Right lobe of liver (tissue), 6 donors: Measurements from ENCODE around the gene HNRNPU. TPM values are rescaled to one million over a fixed set of nuclear protein-coding genes. Genes with fewer than 3 reads are reported as not detected.
A peak's percentile ranks its signal among the peaks of the same experiment; 100 is the strongest.

Source experiments
- ATAC-seq, 4 donors: fragments of 200-7000 bp; cut with Tn5 transposase; one replicate each; pipeline ENCODE4 v1.9.1; 2020; ENCODE audit warnings: mild to moderate bottlenecking in 4 of 4, moderate library complexity in 4 of 4
- DNase-seq, 3 donors: peaks; one replicate each; pipeline ENCODE4 v3.0.0-alpha.2; 2020
- H3K27ac ChIP-seq, 3 donors: fragments of 200-600 bp; one replicate each; pipeline ENCODE4 v1.8.0; 2022
- H3K27me3 ChIP-seq, 2 donors: fragments of 200-600 bp; one replicate each; pipeline ENCODE4 v1.8.0; 2022
- H3K36me3 ChIP-seq, 4 donors: fragments of 200-600 bp; sonication (generic) in 1 of 4; one replicate each; pipeline versions ENCODE4 v1.5.1 to v1.8.0; 2017 to 2022; ENCODE audit warnings: control low read depth in 1 of 4
- H3K4me1 ChIP-seq, 4 donors: fragments of 200-600 bp; sonication (generic) in 1 of 4; one replicate each; pipeline versions ENCODE4 v1.5.1 to v1.8.0; 2017 to 2022; ENCODE audit warnings: control low read depth in 1 of 4
- H3K4me3 ChIP-seq, 3 donors: fragments of 200-600 bp; one replicate each; pipeline ENCODE4 v1.8.0; 2022
- H3K9me3 ChIP-seq, 4 donors: fragments of 200-600 bp; sonication (generic) in 1 of 4; one replicate each; pipeline versions ENCODE4 v1.5.1 to v1.8.0; 2017 to 2022; ENCODE audit warnings: control low read depth in 1 of 4
- POLR2A ChIP-seq: fragments of 450-650 bp; IDR thresholded peaks from one replicate; pipeline ENCODE4 v1.6.1; 2017; ENCODE audit warnings: antibody characterized with exemption, mild to moderate bottlenecking
- WGBS: methylation state at CpG from one replicate; pipeline ENCODE4 v1.1.6; 2018; ENCODE audit warnings: low coverage, low lambda C conversion rate; ENCODE audit not compliant: insufficient coverage; ENCODE audit errors: missing lambda C conversion rate; 5-methylcytosine and 5-hydroxymethylcytosine counted together
- intact Hi-C, 2 donors: fragments of 100-400 bp; cut with DNase I; formaldehyde crosslinking; loops; one replicate each; pipeline versions ENCODE4 v1.11.2 to v1.14.1; 2022
- total RNA-seq, 6 experiments: library from RNA; depleted of rRNA in 2 of 6; stranded (reverse); fragments of >200 nt in 2 of 6; fragmentation: NEBNext Ultra II Directional in 3 of 6; extraction: Animal tissue kit (Norgen Biotek cat#: 25700) in 3 of 6; gene quantifications; one replicate each; pipeline versions ENCODE4 v1.1.0 to v1.2.4, GENCODE V29; 2016 to 2023
- TF ChIP-seq, protein P1 (sequence below), 4 donors: fragments of 200-600 bp in 3 of 4; fragments of 450-650 bp in 1 of 4; IDR thresholded peaks; one replicate each; pipeline versions ENCODE4 v1.5.1 to v1.8.0; 2016 to 2022; ENCODE audit warnings: antibody characterized with exemption in 4 of 4, mild to moderate bottlenecking in 2 of 4
- donor health status: DM: no; HTN: yes; CAD: no.
- donor health status: DM: no; HTN: no; CAD: no.
- donor health status: DM: no; HTN: no; CAD: no.
- donor health status: DM: no; HTN: yes; CAD: no.
- donor health status: DM: no; HTN: yes; CAD: no.

The HNRNPU gene
- total RNA-seq, 6 experiments from 2014 or later = 73.3 to 183 (median 121) TPM

DNA sequence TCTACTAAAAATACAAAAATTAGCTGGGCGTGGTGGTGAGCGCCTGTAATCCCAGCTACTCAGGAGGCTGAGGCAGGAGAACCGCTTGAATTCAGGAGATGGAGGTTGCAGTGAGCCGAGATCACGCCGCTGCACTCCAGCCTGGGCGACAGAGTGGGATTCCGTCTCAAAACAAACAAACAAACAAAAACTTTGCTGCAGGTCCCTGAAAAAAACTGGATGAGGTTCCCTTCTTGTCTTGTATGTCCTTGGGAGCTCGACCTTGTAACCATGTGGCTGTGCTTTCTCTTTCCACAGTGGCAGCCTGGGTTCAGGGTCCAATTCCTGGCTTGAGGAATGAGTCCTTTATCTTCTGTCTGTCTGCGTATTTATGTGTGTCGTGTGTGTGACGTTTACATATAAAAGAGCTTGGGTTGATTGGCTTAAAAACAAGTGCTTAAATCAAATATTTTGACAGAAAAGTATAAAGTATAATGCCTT is 46.9 kb downstream of the HNRNPU start:
- no peaks in the 10 kb centered on the region for H3K36me3 ChIP-seq
- WGBS = 31% methylated on average over 5 of the region's 12 CpGs
- no peak overlapping the region for H3K27ac ChIP-seq
- no peaks in the 10 kb centered on the region for H3K27me3 ChIP-seq
- no peaks in the 10 kb centered on the region for H3K9me3 ChIP-seq
- H3K4me3 ChIP-seq = no peak overlapping the region
- intact Hi-C loops = no loop called here
- TF ChIP-seq POLR2A = no peak
- TF ChIP-seq, protein P1, sequence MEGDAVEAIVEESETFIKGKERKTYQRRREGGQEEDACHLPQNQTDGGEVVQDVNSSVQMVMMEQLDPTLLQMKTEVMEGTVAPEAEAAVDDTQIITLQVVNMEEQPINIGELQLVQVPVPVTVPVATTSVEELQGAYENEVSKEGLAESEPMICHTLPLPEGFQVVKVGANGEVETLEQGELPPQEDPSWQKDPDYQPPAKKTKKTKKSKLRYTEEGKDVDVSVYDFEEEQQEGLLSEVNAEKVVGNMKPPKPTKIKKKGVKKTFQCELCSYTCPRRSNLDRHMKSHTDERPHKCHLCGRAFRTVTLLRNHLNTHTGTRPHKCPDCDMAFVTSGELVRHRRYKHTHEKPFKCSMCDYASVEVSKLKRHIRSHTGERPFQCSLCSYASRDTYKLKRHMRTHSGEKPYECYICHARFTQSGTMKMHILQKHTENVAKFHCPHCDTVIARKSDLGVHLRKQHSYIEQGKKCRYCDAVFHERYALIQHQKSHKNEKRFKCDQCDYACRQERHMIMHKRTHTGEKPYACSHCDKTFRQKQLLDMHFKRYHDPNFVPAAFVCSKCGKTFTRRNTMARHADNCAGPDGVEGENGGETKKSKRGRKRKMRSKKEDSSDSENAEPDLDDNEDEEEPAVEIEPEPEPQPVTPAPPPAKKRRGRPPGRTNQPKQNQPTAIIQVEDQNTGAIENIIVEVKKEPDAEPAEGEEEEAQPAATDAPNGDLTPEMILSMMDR (IDR thresholded peaks at IDR 0.05) = no peak
- ATAC-seq (peak in 2 of 4 donors; percentile 44 to 50), DNase-seq (no peak)
- no peaks in the 10 kb centered on the region for H3K4me1 ChIP-seq

DNA sequence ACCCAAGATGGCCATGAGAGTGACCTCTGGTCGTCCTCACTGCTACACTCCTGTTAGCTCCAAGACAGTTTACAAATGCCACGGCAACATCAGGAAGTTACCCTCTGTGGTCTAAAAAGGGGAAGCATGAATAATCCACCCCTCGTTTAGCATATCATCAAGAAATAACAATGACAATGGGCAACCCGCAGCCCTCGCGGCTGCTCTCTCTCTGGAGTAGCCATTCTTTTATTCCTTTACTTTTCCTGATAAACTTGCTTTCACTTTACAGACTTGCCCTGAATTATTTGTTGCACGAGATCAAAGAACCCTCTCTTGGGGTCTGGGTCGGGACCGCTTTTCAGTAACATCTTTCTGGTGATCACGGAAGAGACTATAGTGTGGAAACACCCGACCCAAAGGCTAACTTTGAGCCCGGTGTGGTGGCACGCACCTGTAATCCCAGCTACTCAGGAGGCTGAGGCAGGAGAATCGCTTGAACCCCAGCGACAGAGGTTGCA is 48.7 kb downstream of the HNRNPU start:
- Histone ChIP-seq H3K4me1 (no peaks in the 10 kb centered on the region), H3K27ac (no peak overlapping the region), H3K36me3 (no peaks in the 10 kb centered on the region), H3K27me3 (no peaks in the 10 kb centered on the region), H3K9me3 (no peaks in the 10 kb centered on the region), H3K4me3 (no peak overlapping the region)
- ATAC-seq (peak in 1 of 4 donors; percentile 15), DNase-seq (no peak)
- TF ChIP-seq, protein P1 (IDR thresholded peaks at IDR 0.05) = no peak
- TF ChIP-seq POLR2A = no peak
- intact Hi-C loops = no loop called here
- WGBS = 51% methylated on average over 15 of the region's 15 CpGs

DNA sequence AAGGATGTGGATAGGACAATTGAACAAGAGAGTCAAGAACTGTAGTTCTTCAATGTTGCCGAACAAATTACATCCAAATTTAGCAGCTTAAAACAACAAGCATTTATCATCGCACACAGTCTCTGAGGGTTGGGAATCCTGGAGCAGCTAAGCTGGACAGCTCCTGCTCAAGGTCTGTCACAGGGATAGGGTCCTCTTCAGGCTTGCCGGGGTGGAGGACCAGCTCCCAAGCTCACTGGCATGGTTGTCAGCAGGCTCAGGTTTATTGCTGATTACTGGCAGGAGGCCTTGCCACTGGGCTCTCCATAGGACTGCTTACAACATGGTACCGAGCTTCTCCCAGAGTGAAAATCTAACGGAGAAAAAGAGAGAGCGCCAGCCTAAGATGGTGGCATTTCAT is 51.0 kb downstream of the HNRNPU start:
- TF ChIP-seq POLR2A = no peak
- TF ChIP-seq, protein P1 (IDR thresholded peaks at IDR 0.05) = no peak
- ATAC-seq (no peak), DNase-seq (no peak)
- H3K27me3 ChIP-seq = no peaks in the 10 kb centered on the region
- intact Hi-C loops = no loop called here
- 72% methylated on average over 4 of the region's 6 CpGs for WGBS
- H3K9me3 ChIP-seq = no peaks in the 10 kb centered on the region
- H3K4me1 ChIP-seq = no peaks in the 10 kb centered on the region
- H3K27ac ChIP-seq = no peak overlapping the region
- no peak overlapping the region for H3K4me3 ChIP-seq
- H3K36me3 ChIP-seq = no peaks in the 10 kb centered on the region

DNA sequence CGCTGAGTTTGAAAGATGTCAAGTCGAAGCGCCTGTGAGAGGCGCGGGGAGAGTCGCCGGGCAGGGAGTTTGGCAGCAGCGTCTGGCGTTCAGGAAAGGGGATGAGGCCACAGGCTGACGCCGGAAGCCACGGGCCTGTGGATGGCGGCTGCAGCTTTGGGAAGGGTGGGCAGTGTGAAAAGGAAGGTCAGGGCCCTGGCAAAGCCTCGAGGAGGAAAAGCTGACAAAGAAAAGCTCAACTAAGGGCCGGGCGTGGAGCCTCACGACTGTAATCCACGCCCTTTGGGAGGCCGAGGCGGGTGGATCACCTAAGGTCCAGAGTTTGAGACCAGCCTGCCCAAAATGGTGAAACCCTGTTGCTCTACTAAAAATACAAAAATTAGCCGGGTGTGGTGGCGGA is 54.1 kb downstream of the HNRNPU start:
- intact Hi-C loops = no loop called here
- H3K4me3 ChIP-seq = no peak overlapping the region
- no peaks in the 10 kb centered on the region for H3K4me1 ChIP-seq
- TF ChIP-seq POLR2A = no peak
- TF ChIP-seq, protein P1 (IDR thresholded peaks at IDR 0.05) = no peak
- H3K27me3 ChIP-seq = no peaks in the 10 kb centered on the region
- no peaks in the 10 kb centered on the region for H3K36me3 ChIP-seq
- no peak overlapping the region for H3K27ac ChIP-seq
- ATAC-seq = no peak
- WGBS = 82% methylated on average over 13 of the region's 22 CpGs
- no peaks in the 10 kb centered on the region for H3K9me3 ChIP-seq
- no peak for DNase-seq

DNA sequence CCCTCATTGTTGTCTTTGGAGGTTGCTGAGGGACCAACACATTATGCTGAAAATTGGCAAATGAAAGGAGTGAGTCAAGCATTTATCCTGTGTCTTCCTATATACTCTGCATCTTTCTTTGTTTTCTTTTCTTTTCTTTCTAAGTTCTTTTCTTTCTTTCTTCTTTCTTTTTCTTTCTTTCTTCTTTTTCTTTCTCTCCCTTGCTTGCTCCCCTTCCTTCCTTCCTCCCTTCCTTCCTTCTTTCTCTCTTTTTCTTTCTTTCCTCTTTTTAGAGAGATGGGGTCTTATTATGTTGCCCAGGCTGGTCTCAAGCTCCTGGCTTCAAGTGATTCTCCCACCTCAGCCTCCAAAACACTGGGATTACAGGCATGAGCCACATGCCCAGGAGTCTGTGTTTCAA is 57.2 kb downstream of the HNRNPU start:
- Histone ChIP-seq H3K27ac (no peak overlapping the region), H3K4me1 (no peaks in the 10 kb centered on the region), H3K27me3 (no peaks in the 10 kb centered on the region), H3K4me3 (no peak overlapping the region), H3K36me3 (no peaks in the 10 kb centered on the region), H3K9me3 (no peaks in the 10 kb centered on the region)
- no peak for TF ChIP-seq POLR2A
- TF ChIP-seq, protein P1 (IDR thresholded peaks at IDR 0.05) = no peak
- intact Hi-C loops = loop anchor here (10.0 kb wide), 2 partner anchors 228 to 238 kb away; no protein-coding TSS in a partner anchor
- ATAC-seq (no peak), DNase-seq (no peak)
